Upper lobe of left lung (tissue), 6 donors: ENCODE data around the gene WDR45B. TPM values are rescaled to one million over a fixed set of nuclear protein-coding genes. Genes with fewer than 3 reads are reported as not detected.
A peak's percentile ranks its signal among the peaks of the same experiment; 100 is the strongest.

Experiments
- ATAC-seq, 2 donors: fragments of 200-7000 bp; cut with Tn5 transposase; one replicate each; pipeline ENCODE4 v1.9.1; 2022; ENCODE audit warnings: mild to moderate bottlenecking in 2 of 2, moderate library complexity in 2 of 2; ENCODE audit not compliant: low FRiP score in 2 of 2
- DNase-seq, 2 donors: peaks; one replicate each; pipeline ENCODE4 v3.0.0-alpha.2; 2019 to 2020
- H3K27ac ChIP-seq, 4 donors: fragments of 200-600 bp; sonication (generic); one replicate each; pipeline ENCODE4 v1.5.1; 2016 to 2019
- H3K27me3 ChIP-seq, 4 donors: fragments of 200-600 bp; sonication (generic); one replicate each; pipeline ENCODE4 v1.5.1; 2017 to 2019
- H3K36me3 ChIP-seq, 4 donors: fragments of 200-600 bp; sonication (generic); one replicate each; pipeline ENCODE4 v1.5.1; 2016 to 2019
- H3K4me1 ChIP-seq, 4 donors: fragments of 200-600 bp; sonication (generic); one replicate each; pipeline ENCODE4 v1.5.1; 2018 to 2019
- H3K4me3 ChIP-seq, 4 donors: fragments of 200-600 bp; sonication (generic); one replicate each; pipeline ENCODE4 v1.5.1; 2017 to 2019; ENCODE audit warnings: mild to moderate bottlenecking in 2 of 4, moderate library complexity in 1 of 4
- H3K9me3 ChIP-seq, 4 donors: fragments of 200-600 bp; sonication (generic); one replicate each; pipeline ENCODE4 v1.5.1; 2018 to 2019
- EP300 ChIP-seq, 4 donors: sonication (generic); formaldehyde crosslinking; IDR thresholded peaks; one replicate each; pipeline ENCODE4 v1.5.1; 2017; ENCODE audit warnings: antibody characterized with exemption in 4 of 4, control low read depth in 2 of 4
- POLR2A ChIP-seq, 4 donors: fragments of 450-650 bp; IDR thresholded peaks; one replicate each; pipeline ENCODE4 v1.5.1; 2016 to 2017; ENCODE audit warnings: antibody characterized with exemption in 4 of 4, mild to moderate bottlenecking in 2 of 4
- POLR2AphosphoS5 ChIP-seq, 2 donors: sonication (generic); formaldehyde crosslinking; IDR thresholded peaks; one replicate each; pipeline ENCODE4 v1.5.1; 2017; ENCODE audit warnings: antibody characterized with exemption in 2 of 2
- WGBS, 2 donors: methylation state at CpG; one replicate each; pipeline ENCODE4 v1.1.5; 2017 to 2018; 5-methylcytosine and 5-hydroxymethylcytosine counted together
- total RNA-seq, 6 donors: library from RNA; depleted of rRNA in 4 of 6; stranded (reverse); fragments of >200 nt in 4 of 6; gene quantifications; one replicate each; pipeline versions ENCODE4 v1.1.0 to v1.2.1, GENCODE V29; 2016 to 2021
- TF ChIP-seq, protein P1 (sequence below), 6 experiments: fragments of 450-650 bp in 4 of 6; fragments of 200-600 bp in 2 of 6; sonication (generic) in 2 of 6; IDR thresholded peaks; one replicate each; pipeline ENCODE4 v1.5.1; 2016 to 2019; ENCODE audit warnings: antibody characterized with exemption in 6 of 6
- donor health status: DM: no; HTN: no; CAD: no; lungs with moderate emphysema.
- donor health status: DM: no; HTN: yes; CAD: no; lungs with severe emphysema.

The WDR45B gene
- total RNA-seq, 6 donors from 2014 or later = 54.9 to 90.0 (median 74.3) TPM

DNA sequence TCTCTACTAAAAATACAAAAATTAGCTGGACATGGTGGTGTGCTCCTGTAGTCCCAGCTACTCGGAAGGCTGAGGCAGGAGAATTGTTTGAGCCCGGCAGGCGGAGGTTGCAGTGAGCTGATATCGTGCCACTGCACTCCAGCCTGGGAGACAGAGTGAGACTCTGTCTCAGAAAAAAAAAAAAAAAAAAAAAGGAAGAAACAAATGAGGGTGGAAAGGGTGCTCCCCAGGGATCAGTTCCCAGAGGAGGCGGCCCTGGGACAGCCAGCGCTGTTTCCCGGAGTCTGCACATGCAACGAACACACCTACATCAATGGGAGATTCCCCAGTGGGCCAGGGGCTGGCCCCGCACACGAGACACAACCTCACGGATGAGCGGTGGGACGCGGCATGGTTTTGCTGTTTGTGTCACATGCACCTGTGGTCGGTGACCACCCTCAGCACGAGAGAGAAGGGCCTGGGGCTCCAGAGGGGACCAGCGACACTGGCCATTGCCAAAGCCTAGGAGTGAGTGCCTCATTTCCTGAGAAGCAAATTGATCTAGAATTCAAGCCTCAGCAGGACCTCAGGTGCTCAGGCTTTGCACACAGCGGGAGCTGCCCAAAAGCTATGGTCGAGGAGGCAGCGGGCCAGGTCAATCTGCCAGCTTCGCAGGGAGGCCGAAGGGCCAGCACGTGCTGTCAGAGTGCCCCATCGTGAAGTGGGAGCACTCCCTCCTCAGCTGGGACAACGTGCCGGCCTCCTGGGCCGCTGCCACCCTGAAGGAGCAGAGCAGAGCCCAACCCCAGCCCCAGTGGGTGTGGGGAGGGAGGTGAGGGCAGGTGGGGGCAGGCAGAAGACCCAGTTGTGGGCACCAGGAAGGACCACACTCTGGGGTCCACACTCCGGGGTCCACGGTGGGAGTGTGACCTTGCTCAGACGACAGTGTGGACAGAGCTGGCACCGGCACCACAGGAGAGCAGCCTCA lies 13.8 kb upstream of the WDR45B start:
- Histone ChIP-seq H3K4me1 (no peaks in the 10 kb centered on the region), H3K27me3 (no peaks in the 10 kb centered on the region), H3K9me3 (no peaks in the 10 kb centered on the region), H3K4me3 (no peak overlapping the region), H3K36me3 (peaks cover 0 to 22% (median 6%) of the 10 kb centered on the region in 4 donors), H3K27ac (no peak overlapping the region)
- TF ChIP-seq POLR2AphosphoS5 (IDR thresholded peaks at IDR 0.05) = no peak
- TF ChIP-seq, protein P1, sequence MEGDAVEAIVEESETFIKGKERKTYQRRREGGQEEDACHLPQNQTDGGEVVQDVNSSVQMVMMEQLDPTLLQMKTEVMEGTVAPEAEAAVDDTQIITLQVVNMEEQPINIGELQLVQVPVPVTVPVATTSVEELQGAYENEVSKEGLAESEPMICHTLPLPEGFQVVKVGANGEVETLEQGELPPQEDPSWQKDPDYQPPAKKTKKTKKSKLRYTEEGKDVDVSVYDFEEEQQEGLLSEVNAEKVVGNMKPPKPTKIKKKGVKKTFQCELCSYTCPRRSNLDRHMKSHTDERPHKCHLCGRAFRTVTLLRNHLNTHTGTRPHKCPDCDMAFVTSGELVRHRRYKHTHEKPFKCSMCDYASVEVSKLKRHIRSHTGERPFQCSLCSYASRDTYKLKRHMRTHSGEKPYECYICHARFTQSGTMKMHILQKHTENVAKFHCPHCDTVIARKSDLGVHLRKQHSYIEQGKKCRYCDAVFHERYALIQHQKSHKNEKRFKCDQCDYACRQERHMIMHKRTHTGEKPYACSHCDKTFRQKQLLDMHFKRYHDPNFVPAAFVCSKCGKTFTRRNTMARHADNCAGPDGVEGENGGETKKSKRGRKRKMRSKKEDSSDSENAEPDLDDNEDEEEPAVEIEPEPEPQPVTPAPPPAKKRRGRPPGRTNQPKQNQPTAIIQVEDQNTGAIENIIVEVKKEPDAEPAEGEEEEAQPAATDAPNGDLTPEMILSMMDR (IDR thresholded peaks at IDR 0.05) = no peak
- no peak for TF ChIP-seq EP300 (IDR thresholded peaks at IDR 0.05)
- DNase-seq (no peak), ATAC-seq (no peak)
- 89 to 95% methylated on average over 19 to 31 of the region's 31 CpGs for WGBS, 2 donors

DNA sequence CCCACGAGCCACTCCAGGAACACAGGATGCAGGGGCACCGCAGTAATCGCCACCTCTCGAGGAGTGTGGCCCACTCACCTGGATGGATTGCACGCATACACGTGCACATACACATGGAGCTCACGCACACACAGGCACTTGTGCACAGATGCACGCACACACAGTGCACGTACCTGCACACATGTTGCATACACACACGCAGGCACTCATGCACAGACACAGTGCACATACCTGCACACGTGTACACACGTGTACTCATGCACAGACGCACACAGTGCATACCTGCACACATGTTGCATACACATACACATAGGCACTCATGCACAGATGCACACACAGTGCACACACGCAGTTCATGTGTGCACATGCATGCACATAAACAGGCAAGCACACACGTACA lies 11.6 kb upstream of the WDR45B start:
- no peaks in the 10 kb centered on the region for H3K9me3 ChIP-seq
- H3K4me3 ChIP-seq = no peak overlapping the region
- no peak overlapping the region for H3K27ac ChIP-seq
- ATAC-seq = no peak
- WGBS, 2 donors = 94 to 97% methylated on average over 12 to 15 of the region's 15 CpGs
- H3K36me3 ChIP-seq = peaks cover 0 to 22% (median 6%) of the 10 kb centered on the region in 4 donors
- no peaks in the 10 kb centered on the region for H3K4me1 ChIP-seq
- TF ChIP-seq, protein P1 (IDR thresholded peaks at IDR 0.05) = no peak
- no peak for TF ChIP-seq POLR2AphosphoS5 (IDR thresholded peaks at IDR 0.05)
- DNase-seq = no peak
- no peaks in the 10 kb centered on the region for H3K27me3 ChIP-seq

DNA sequence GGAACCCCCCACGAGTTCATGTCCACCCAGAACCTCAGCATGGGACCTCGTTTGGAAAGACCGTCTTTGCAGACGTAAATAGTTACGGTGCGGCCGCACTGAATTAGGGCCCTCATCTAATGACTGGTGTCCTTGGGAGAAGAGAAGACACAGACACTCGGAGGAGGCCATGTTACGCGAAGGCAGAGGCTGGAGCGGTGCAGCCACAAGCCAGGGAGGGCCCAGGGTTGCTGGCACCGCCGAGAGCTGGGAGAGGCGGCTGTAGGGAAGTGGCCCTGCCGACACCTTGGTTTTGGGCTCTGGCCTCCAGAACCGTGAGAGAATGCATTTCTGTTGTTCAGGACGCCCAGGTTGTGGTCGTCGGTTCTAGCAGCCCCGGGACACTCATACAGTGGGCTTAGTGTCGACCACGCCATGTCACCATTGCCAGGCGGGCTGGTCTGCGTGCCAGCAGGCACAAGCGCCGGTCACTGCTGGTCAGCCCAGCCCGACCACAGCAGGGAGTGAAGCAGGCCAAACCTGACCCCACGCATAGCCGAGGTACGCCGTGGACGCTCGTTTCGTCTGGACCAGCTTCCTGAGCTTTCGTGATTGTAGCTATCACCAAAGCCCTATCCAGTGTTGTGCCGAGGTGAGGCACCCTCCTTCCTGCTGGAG lies 10.7 kb upstream of the WDR45B start:
- 94 to 97% methylated on average over 20 to 36 of the region's 36 CpGs for WGBS, 2 donors
- no peaks in the 10 kb centered on the region for H3K9me3 ChIP-seq
- no peaks in the 10 kb centered on the region for H3K27me3 ChIP-seq
- DNase-seq (peak in 1 of 2 donors; percentile 79), ATAC-seq (no peak)
- TF ChIP-seq, protein P1 (IDR thresholded peaks at IDR 0.05) = no peak
- no peak for TF ChIP-seq POLR2AphosphoS5 (IDR thresholded peaks at IDR 0.05)
- H3K36me3 ChIP-seq = peaks cover 0 to 22% (median 6%) of the 10 kb centered on the region in 4 donors
- no peak overlapping the region for H3K4me3 ChIP-seq
- no peak overlapping the region for H3K27ac ChIP-seq
- H3K4me1 ChIP-seq = no peaks in the 10 kb centered on the region

DNA sequence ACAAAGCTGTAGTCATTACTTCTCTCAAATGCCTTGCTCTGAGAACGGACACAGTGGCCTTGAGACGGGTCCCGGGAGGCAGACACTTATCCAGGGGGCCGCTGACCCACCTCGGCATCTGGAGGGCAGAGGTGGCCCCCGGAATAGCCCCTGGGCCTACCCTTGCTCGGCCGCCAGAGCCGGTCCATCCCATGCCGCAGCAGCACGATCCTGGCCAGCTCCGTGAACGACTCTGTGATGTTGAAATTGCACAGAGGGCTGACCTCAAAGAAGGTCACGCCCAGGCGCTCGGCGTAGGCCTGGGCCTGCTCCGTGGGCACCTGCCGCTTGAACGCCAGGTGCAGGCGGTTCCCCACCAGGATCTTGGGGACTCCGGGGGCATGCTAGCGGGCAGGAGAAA lies 10.1 kb upstream of the WDR45B start:
- no peak for DNase-seq
- ATAC-seq = no peak
- Histone ChIP-seq H3K27me3 (no peaks in the 10 kb centered on the region), H3K9me3 (no peaks in the 10 kb centered on the region), H3K27ac (no peak overlapping the region), H3K4me3 (no peak overlapping the region), H3K36me3 (peaks cover 0 to 22% (median 6%) of the 10 kb centered on the region in 4 donors), H3K4me1 (no peaks in the 10 kb centered on the region)
- WGBS, 2 donors = 96 to 98% methylated on average over 11 to 18 of the region's 23 CpGs
- no peak for TF ChIP-seq POLR2AphosphoS5 (IDR thresholded peaks at IDR 0.05)
- no peak for TF ChIP-seq EP300 (IDR thresholded peaks at IDR 0.05)
- TF ChIP-seq, protein P1 (IDR thresholded peaks at IDR 0.05) = no peak
- no peak for TF ChIP-seq POLR2A (IDR thresholded peaks at IDR 0.05)
